ENCODE results near the gene IQCF6.

The IQCF6 gene

DNA sequence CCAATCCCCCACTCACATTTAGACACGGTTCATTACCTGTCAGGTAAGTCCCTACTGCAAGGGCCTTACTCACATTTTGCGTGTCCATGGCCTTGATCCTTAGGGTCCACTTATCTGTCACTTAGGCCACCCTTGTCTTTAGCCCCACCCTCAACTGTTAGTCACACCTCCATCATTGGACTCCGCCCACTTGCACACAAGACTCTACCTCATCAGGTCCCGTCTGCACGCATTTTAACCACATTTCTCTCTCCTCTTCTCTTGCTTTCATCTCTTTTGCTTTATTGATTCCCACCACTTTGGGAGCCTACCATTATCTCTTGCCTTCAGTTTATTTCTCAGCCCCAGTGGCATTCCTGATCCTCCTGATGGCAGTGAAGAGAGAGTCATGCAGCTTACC is at the start of gene IQCF6:
Gene IQCF6, minus strand, starts transcription at position 101 of the 400 bp plus-strand sequence. Its CDS starts 13 bp downstream, at position 88.
- TF ChIP-seq ZNF274 (IDR thresholded peaks at IDR 0.05; ENCODE audit: low read depth, low read length) = no peak
- H3K4me3 ChIP-seq (ENCODE audit: low read length) = no peak within 1 kb of the TSS

DNA sequence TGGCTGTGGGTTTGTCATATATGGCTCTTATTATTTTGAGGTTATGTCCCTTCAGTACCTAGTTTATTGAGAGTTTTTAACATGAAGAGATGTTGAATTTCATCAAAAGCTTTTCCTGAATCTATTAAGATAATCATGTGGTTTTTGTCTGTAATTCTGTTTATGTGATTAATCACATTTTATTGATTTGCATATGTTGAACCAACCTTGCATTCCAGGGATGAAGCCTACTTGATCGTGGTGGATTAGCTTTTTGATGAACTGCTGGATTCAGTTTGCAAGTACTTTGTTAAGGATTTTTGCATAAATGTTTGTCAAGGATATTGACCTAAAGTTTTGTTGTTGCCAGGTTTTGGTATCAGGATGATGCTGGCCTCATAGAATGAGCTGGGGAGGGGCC is 49.3 kb upstream of the IQCF6 start:
- TF ChIP-seq ZNF274 (IDR thresholded peaks at IDR 0.05; ENCODE audit: low read depth, low read length) = no peak
- no peak overlapping the region for H3K4me3 ChIP-seq (ENCODE audit: low read length)

DNA sequence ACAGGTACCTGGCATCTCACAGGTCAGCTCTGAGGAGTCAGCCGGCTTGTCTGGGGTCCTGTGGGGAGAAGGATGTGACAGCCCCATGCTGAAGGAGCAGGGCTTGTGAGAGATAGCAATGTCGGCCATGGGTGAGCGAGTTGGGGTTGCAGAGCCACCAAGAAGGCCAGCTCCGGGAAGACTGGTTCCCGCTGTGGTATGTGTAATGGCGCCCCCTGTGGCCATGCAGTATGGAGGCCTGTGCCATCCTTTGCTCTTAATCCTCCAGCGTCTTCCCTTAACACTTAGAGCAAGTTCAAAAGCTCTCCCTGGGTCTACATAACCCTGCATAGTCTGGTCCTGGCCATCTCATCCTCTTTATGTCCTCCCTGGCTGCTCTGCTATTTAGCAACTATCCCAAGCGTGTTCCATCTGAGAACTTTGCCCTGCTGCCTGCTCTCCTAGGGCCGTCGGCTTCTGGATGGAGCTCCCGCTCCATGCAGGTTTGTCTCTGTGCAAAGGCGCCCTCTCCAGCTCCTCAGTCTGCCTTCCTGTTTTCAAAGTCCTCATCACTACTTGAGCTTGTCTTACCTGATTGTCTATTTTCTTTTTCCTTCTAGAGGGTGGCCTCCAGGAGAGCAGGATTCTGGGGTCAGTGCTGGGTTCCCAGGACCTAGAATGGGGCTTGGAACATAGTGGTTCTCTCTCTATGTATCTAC is 40.8 kb upstream of the IQCF6 start:
- no peak for TF ChIP-seq ZNF274 (IDR thresholded peaks at IDR 0.05; ENCODE audit: low read depth, low read length)
- no peak overlapping the region for H3K4me3 ChIP-seq (ENCODE audit: low read length)

DNA sequence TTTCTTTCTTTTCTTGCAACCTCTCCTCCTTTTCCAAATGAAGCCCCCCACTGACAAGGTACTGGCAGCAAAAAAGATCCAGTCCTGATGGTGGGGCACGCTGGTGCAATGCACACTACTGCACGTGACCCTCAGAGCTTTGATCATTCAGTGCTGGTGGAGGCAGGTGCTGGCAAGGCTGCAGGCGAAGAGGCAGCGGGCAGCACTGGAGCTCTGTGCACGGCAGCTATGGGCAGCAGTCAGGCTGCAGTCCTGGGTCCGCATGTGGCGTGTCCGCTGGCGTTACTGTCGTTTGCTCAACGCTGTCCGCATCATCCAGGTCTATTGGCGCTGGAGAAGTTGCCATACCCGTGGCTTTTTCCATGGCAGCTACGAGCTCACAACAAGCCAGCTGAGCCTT is 40.1 kb upstream of the IQCF6 start:
- no peak for TF ChIP-seq ZNF274 (IDR thresholded peaks at IDR 0.05; ENCODE audit: low read depth, low read length)
- H3K4me3 ChIP-seq (ENCODE audit: low read length) = no peak overlapping the region

DNA sequence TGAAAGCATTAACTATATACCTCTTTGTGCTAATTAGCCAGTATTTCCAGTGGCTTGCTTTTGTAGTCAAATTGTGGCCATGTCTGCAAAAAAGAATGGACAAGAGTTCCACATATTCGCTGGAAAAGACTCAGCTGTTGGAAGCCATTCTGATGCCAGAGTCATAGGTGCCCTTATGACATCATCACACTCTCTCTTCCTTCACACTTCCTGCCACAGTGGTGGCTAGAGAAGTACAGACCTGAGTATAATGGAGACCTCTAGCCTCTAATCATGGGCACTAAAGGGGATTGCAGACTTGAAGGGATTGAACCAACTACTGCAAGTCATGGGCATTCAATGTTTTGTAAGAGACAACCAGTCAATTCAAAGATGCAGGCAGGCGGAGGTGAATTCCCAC is 38.3 kb upstream of the IQCF6 start:
- H3K4me3 ChIP-seq (ENCODE audit: low read length) = no peak overlapping the region
- no peak for TF ChIP-seq ZNF274 (IDR thresholded peaks at IDR 0.05; ENCODE audit: low read depth, low read length)

DNA sequence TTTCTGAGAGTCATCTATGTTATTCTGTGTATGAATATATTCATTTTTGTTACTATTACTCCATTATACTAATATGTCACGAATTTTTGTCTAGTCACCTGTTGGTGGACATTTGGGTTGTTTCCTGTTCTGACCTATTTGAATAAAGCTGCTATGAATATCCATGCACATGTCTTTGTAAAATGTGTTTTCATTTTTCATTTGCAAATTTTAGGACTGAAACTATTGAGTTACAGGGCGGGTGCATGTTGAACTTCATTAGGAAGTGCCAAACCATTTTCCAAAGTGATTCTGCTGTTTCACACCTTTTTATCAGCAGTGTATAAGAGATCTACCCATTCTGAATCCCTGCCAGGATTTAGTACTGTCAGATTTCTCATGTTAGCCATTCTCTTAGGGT is 37.7 kb upstream of the IQCF6 start:
- H3K4me3 ChIP-seq (ENCODE audit: low read length) = no peak overlapping the region
- TF ChIP-seq ZNF274 (IDR thresholded peaks at IDR 0.05; ENCODE audit: low read depth, low read length) = no peak

DNA sequence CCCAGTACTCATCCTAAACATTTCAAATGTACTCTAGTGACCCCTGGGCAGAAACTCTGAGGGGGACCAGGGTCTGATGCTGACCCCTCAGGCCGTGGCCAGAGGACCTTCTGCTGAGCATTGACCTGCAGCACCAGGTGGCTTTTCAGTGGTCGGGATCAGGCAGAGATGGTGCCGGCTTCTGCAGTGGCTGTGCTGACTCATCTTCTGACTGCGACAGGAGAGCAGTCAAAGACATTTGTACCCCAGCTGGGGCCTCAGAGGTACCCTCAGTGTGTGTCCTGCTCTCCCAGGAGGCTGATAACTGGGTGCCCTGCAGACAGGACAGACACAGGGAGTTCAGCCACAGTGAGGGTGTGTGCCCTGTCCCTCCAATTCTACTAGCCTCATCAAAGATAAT is 36.6 kb upstream of the IQCF6 start:
- TF ChIP-seq ZNF274 (IDR thresholded peaks at IDR 0.05; ENCODE audit: low read depth, low read length) = no peak

DNA sequence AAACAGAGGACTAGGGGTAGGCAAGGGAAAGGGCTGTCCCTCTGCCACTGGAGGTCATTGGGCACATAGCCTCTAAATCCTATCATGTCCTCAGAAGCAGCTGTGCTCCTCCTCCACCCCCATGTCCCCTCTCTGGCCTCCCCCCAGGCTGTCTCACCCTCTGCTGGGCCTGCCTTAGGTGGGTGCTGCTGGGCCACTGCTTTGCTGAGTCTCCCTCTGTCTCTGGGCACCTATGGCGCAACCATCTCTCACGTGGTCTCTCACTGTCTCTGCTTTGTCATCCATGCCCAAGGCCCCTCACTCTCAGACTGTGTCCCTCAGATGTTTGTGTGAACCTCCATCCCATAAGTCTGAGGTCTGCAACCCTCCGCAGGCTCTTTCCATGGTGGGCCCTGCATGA is 35.0 kb upstream of the IQCF6 start:
- no peak for TF ChIP-seq ZNF274 (IDR thresholded peaks at IDR 0.05; ENCODE audit: low read depth, low read length)
- no peak overlapping the region for H3K4me3 ChIP-seq (ENCODE audit: low read length)

More for the DNA sequence above, 36.6 kb upstream of the IQCF6 start:
- H3K4me3 ChIP-seq (ENCODE audit: low read length) = no peak overlapping the region

DNA sequence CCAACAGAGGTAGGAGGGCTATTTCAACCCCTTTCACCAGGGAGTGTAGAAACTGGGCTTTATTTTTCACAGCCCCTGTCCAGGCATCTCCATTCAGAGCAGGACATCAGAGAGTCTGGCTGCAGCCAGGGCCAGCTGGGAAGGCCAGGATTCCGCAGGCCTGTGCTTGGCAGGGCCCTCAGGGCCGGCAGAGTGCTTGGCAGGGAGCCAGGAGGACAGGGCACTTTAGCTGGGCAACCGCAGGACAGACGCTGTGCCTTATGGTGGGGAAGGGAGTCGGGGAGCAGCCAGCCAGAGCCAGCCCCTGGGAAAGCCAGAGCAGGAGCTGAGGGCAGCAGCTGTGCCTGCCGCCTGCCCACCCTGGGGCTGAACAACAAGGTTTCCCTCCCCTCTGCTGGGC is 34.5 kb upstream of the IQCF6 start:
- TF ChIP-seq ZNF274 (IDR thresholded peaks at IDR 0.05; ENCODE audit: low read depth, low read length) = no peak
- no peak overlapping the region for H3K4me3 ChIP-seq (ENCODE audit: low read length)

DNA sequence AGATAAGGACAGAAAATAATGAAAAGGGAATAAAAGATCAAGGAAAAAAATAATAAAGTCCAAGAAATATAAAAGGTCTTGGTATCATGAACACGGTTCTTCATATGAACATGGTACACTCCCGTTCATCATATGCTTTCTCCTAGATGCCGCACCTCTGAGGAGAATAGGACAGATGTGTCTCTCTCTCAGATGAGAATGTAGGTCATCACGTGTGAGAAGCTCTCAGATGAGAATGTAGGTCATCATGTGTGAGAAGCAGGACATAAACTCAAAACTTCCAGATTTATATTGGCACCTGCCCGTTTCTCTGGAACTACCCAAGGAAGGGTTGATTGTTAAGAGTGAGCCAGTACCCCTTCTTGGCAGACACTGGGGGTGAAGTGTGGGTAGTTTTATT is 29.9 kb upstream of the IQCF6 start:
- TF ChIP-seq ZNF274 (IDR thresholded peaks at IDR 0.05; ENCODE audit: low read depth, low read length) = no peak
- no peak overlapping the region for H3K4me3 ChIP-seq (ENCODE audit: low read length)

DNA sequence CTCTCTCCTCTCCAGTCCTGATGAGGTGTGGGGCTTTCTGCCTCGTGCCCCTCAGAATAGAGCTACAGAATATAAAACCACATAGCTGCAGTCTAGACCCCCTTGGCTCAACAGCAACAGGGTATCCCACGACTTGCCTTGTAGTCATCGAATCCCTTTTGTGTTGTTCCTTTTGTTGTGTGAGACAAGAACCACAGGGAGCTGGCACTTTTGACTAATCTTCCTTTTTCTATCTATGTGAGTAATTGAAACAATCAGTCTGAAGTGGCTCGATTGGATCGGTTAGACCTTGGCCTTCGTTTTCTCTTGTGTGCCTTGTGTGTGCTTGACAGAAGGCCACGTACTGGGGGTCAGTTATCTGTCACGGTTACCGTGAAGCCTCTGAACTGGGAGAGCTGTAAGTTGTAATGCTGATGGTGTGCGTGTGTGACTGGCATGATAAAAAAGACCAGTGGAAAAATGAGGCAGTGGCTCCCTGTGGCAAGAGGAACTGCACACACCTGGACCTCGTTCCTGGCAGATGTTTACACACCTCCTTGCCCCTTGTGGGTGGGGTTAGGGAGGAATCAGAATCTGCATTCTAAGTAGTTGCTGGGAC is 23.2 kb upstream of the IQCF6 start:
- no peak for TF ChIP-seq ZNF274 (IDR thresholded peaks at IDR 0.05; ENCODE audit: low read depth, low read length)
- no peak overlapping the region for H3K4me3 ChIP-seq (ENCODE audit: low read length)

DNA sequence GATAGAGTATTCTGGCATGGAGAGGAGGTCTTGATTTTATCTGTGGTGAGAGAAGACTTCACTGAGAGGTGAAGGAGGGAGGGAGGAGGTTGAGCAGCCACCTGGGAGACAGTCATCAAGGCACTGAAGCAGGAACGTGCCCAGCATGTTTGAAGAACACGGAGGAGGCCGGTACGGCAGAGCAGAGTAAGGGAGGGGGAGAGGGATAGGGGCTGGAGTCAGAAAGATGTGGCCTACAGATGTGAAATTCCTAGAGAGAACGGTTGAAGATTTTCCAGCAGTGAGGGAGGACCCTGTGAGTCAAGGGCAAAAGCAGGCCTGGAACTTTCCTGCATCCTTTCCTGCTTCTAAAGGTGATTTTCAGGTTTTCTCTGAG is 21.7 kb upstream of the IQCF6 start:
- TF ChIP-seq ZNF274 (IDR thresholded peaks at IDR 0.05; ENCODE audit: low read depth, low read length) = no peak
- H3K4me3 ChIP-seq (ENCODE audit: low read length) = no peak overlapping the region

DNA sequence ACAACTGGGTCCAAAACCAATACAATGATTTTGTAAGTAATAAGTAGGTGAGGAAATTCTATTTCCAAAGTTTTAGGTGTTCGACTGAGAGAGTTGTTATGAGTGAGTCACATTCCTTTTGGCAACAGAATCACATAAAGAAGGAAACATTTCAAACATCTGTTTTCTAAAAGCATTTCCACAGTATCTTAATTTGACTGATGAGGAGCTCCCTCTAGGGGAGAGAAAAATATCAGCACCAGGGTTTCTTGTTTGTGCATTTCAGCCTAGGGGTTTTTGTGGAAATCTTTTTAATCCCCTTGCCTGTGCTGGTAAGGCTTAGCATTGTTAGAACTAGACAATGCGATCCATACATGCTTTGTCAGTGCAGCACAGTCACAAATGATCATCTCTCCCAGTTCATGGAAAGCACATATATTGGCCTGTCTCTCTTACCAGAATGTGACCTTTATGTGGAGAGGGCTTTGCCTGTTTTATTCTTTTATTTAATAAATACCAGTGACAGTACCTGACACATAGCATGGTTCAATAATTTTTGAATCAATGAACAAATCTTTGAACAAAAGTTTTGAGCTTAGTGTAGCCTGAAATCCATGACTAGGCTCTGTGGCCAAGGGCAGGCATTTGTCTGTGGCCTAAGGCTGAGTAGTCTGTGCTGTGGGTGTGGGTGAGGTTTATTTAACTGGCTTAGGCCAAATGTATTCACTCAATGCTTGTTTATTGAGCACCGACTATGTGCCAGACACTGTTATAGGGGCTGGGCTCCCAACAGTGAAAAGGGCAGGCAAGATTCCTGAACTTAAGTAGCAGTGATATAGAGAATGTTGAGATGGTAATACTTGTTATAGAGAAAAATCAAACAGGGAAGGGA is 21.1 kb upstream of the IQCF6 start:
- TF ChIP-seq ZNF274 (IDR thresholded peaks at IDR 0.05; ENCODE audit: low read depth, low read length) = no peak
- no peak overlapping the region for H3K4me3 ChIP-seq (ENCODE audit: low read length)

DNA sequence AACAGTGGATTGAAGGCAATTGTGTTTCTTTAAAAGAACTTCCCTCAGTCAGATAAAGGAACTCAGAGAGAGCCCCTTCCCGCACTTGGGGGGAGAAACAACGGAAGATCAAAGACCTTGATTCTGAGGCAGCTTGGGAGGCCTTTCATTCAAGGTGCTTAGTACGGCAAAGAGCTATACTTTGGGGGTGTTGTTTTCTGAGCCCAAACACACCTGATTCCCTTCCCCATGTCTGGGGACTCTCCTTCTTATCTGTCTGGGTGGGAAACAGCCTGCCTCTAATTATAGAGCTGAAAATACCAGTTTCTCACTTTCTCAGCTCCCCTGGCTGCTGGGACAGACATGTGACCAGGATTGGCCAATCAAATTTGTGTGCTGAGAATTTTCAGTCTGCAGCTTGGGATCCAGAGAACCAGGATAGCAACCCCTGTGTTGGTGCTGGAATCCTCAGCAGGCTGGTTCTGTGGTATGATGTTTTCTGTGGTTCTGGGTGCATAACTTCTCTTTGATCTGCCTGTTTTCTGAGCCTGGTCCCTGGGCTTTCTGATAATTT is 19.4 kb upstream of the IQCF6 start:
- TF ChIP-seq ZNF274 (IDR thresholded peaks at IDR 0.05; ENCODE audit: low read depth, low read length) = no peak

DNA sequence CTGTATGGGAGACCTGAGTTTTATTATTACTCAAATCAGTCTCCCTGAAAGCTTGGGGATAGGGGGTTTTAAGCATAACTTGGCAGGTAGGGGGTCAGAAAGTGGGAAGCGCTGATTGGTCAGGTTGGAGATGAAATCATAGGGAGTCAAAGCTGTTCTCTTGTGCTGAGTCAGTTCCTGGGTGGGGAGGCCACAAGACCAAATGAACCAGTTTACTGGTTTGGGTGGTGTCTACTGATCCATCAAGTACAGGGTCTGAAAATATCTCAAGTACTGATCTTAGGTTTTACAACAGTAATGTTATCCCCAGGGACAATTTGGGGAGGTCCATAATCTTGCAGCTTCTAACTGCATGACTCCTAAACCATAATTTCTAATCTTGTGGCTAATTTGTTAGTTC is 17.8 kb upstream of the IQCF6 start:
- H3K4me3 ChIP-seq (ENCODE audit: low read length) = no peak overlapping the region
- TF ChIP-seq ZNF274 (IDR thresholded peaks at IDR 0.05; ENCODE audit: low read depth, low read length) = no peak

More for the DNA sequence above, 19.4 kb upstream of the IQCF6 start:
- H3K4me3 ChIP-seq (ENCODE audit: low read length) = no peak overlapping the region
